Measurements from ENCODE around the gene EDEM3.
A peak's percentile ranks its signal among the peaks of the same experiment; 100 is the strongest.

Gene EDEM3

GRCh38 chr1:184747089-184747955, 7.3 kb downstream of the EDEM3 start:
- intact Hi-C loops (cut with DNase I): no loop called here
- no peak for DNase-seq

GRCh38 chr1:184745929-184746638, 8.6 kb downstream of the EDEM3 start:
- intact Hi-C loops (cut with DNase I): no loop called here
- DNase-seq: no peak

GRCh38 chr1:184745110-184745509, 9.5 kb downstream of the EDEM3 start:
- intact Hi-C loops (cut with DNase I): no loop called here
- DNase-seq: no peak

GRCh38 chr1:184743062-184743756, 11.4 kb downstream of the EDEM3 start:
- no peak for DNase-seq
- intact Hi-C loops (cut with DNase I): no loop called here

- no peak for DNase-seq
- intact Hi-C loops (cut with DNase I): no loop called here
These were observed 14.3 kb downstream of the EDEM3 start for GRCh38 chr1:184740344-184740743.

GRCh38 chr1:184739796-184740195, 14.9 kb downstream of the EDEM3 start:
- intact Hi-C loops (cut with DNase I): no loop called here
- no peak for DNase-seq

GRCh38 chr1:184739070-184739469, 15.6 kb downstream of the EDEM3 start:
- DNase-seq: no peak
- intact Hi-C loops (cut with DNase I): no loop called here

GRCh38 chr1:184734980-184735379, 19.7 kb downstream of the EDEM3 start:
- DNase-seq: no peak
- intact Hi-C loops (cut with DNase I): no loop called here

- no peak for DNase-seq
- intact Hi-C loops (cut with DNase I): no loop called here
These were observed 29.8 kb downstream of the EDEM3 start for GRCh38 chr1:184724843-184725242.

- intact Hi-C loops (cut with DNase I): no loop called here
- DNase-seq: no peak
These were observed 38.5 kb downstream of the EDEM3 start for GRCh38 chr1:184716158-184716557.

- no peak for DNase-seq
- intact Hi-C loops (cut with DNase I): no loop called here
These were observed 45.2 kb downstream of the EDEM3 start for GRCh38 chr1:184709418-184709817.

- no peak for DNase-seq
- intact Hi-C loops (cut with DNase I): no loop called here
These were observed 46.5 kb downstream of the EDEM3 start for GRCh38 chr1:184708084-184708676.

- intact Hi-C loops (cut with DNase I): no loop called here
- DNase-seq: no peak
These were observed 49.4 kb downstream of the EDEM3 start for GRCh38 chr1:184705271-184705670.

GRCh38 chr1:184701816-184702215, 52.8 kb downstream of the EDEM3 start:
- DNase-seq: peak in 1 of 42 donors; percentile 10
- intact Hi-C loops (cut with DNase I): no loop called here

- DNase-seq: no peak
- intact Hi-C loops (cut with DNase I): no loop called here
These were observed 55.7 kb downstream of the EDEM3 start for GRCh38 chr1:184698969-184699368.

- intact Hi-C loops (cut with DNase I): no loop called here
- DNase-seq: no peak
These were observed 56.6 kb downstream of the EDEM3 start for GRCh38 chr1:184698016-184698415.

GRCh38 chr1:184696403-184696802, 58.3 kb downstream of the EDEM3 start:
- intact Hi-C loops (cut with DNase I): no loop called here
- DNase-seq: no peak

GRCh38 chr1:184695023-184695422, 59.6 kb downstream of the EDEM3 start:
- no peak for DNase-seq
- intact Hi-C loops (cut with DNase I): no loop called here

- DNase-seq: no peak
- intact Hi-C loops (cut with DNase I): no loop called here
These were observed 61.6 kb downstream of the EDEM3 start for GRCh38 chr1:184693011-184693410.
